NCI-H187 treated with DMSO at 0.1 percent for 48 hours (cell line): ENCODE data around the gene EPB41L4B.

ENCODE experiments used
- DNase-seq: peaks from one replicate; lab custom pipeline; 2025; lab: John Stamatoyannopoulos, UW

Gene EPB41L4B

DNA sequence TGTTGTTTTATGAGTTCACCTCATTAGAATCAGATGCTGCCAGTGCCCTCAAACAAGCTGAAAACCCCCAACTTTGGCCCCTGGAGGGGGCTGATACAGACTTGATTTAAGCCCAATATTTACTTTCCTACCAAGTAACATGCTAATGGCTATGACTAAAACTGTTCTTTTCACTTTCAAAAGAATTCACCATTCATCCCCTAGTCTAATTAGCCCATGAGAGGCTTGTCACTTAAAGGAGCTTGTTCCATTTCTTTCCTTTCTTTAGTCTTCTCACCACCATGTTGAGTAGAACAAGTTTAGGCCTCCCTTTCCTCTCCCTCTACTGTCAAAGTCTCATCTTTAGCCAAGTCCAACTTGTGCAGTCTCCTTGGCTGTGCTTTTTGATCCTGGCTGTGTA is 50.4 kb downstream of the EPB41L4B start:
- DNase-seq: no peak

DNA sequence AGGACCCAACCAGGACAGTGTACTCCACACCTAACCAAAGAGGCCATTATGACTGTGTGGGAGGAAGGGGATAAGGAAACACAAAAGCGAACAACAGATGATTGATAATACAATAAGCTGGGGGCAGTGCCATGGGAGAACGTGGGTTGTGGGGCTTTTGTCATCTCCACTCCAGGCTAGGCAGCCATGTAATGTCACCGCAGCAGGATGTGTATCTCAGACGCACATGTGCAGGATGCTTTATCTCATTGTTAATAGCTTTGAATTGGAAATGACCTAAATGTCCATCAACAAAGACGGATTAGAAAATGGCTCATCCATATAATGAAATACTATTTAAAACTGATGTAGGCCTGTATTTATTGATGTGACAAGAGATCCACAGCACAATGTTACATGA is 51.0 kb downstream of the EPB41L4B start:
- DNase-seq: no peak

DNA sequence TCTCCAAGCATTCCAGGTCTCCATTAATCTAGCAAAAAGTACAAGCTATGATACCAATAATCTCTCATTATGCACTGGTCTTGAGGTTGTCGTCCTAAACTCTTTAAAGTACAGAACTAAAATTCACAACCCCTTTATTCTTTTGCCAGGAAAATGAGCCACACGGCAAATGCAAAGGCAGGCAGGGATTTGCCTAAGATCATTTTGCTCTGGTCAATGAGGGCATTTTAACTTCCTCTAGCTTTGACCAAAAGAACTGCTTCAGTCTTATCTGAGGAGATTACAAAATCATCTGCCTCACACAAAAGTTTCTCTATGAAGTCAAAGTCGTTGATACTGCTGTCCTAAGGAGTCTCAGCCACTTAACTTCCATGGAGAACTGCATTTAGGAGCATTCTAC is 51.8 kb downstream of the EPB41L4B start:
- DNase-seq: no peak

GRCh38 chr9:109267555-109267954 is 53.3 kb downstream of the EPB41L4B start:
- no peak for DNase-seq

- DNase-seq: peak; percentile 33
Observed at GRCh38 chr9:109264877-109265587, 55.8 kb downstream of the EPB41L4B start.

DNA sequence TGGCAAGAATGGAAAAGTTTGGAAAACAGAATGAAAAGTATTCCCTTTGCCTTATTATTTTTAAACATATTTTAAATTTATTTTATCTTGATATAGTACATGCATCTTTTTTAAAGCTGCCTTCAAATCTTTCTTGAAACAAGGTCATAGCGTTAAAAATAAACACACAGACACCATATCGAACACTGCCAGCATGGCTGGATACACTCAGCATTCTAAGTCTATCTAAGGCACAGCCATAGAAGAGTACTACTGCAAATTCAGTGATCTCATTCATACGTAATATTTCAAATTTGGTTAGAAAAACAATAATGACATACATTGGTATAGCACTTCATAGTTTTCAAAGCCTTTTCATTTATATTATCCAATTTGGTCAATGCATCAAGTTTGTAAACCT is 57.5 kb downstream of the EPB41L4B start:
- no peak for DNase-seq

- DNase-seq: peak; percentile 36
Observed at GRCh38 chr9:109258481-109259302, 62.2 kb downstream of the EPB41L4B start.

DNA sequence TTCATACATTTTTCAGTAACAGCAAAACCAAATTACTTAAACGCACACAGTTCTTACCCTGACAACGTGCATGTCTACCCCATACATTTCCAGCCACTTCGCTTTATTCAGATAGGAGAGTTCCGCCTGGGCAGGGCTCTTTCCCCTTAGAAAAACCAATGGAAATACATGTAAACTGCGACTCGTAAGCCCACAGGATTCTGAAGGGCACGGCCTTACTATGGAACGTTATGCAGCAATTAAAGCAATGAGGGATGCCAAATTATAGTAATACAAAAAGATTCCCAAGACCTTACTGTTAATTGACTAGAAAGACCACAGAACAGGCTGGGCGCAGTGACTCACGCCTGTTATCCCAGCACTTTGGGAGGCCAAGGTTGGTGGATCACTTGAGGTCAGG is 64.5 kb downstream of the EPB41L4B start:
- no peak for DNase-seq

- no peak for DNase-seq
Observed at GRCh38 chr9:109255394-109255793, 65.5 kb downstream of the EPB41L4B start.

- DNase-seq: no peak
Observed at GRCh38 chr9:109254317-109254716, 66.5 kb downstream of the EPB41L4B start.

- DNase-seq: no peak
Observed at GRCh38 chr9:109253637-109254284, 67.1 kb downstream of the EPB41L4B start.

- no peak for DNase-seq
Observed at GRCh38 chr9:109253241-109253636, 67.6 kb downstream of the EPB41L4B start.

GRCh38 chr9:109252291-109252690 is 68.6 kb downstream of the EPB41L4B start:
- no peak for DNase-seq

GRCh38 chr9:109251776-109252106 is 69.1 kb downstream of the EPB41L4B start:
- no peak for DNase-seq

DNA sequence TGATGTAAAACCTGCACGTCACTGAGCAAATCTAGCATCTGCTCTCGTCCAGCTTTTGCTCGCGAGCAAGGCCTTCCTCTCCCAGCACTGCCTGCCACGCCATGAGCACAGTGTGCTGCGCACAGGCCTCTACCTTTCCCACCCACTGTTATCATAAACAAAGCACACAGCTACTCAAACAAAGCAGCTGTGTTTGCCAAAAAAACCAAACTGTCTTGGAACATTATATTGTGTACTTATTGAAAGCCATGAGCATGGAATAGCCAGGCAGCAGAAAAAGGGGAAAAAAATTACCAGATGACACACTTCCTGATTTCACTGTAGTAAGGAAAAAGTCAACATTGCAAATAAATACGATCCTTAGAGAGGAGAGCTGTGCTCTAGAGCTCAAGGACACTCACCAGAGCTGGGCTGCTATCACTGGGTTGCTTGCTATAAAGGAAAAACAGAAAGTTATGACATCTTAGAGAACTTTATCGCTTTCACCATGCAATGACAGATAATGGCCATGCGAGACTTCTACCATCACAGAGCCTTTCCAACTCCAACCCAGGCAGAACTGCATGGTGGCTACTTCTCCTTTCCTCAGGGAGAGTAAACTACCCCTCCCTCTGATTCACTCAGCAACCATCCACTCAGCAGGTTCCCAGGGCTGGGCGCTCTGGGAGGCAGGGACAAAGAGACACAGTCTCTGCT is 69.6 kb downstream of the EPB41L4B start:
- DNase-seq: peak; percentile 46

- no peak for DNase-seq
Observed at GRCh38 chr9:109250771-109251079, 70.1 kb downstream of the EPB41L4B start.

- no peak for DNase-seq
Observed at GRCh38 chr9:109250311-109250741, 70.5 kb downstream of the EPB41L4B start.

DNA sequence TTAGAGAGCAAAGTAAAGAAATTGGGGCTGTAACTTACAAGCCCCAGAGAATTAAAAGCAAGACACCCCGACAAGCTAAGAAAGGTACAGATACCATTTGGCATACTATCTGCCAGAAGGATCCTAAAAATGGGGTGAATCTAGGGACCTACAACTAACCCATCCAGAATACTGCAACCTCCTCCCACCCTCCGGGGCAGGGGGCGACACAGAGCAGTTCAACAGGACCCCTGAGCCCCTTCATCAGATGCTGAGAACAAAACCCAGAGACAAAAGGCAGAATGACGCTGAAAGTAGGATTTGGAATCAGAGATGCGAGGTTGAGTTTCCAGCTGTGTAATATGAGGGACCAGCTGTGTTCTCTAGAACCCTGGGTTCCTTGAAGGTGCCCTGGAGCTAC is 71.2 kb downstream of the EPB41L4B start:
- DNase-seq: no peak

DNA sequence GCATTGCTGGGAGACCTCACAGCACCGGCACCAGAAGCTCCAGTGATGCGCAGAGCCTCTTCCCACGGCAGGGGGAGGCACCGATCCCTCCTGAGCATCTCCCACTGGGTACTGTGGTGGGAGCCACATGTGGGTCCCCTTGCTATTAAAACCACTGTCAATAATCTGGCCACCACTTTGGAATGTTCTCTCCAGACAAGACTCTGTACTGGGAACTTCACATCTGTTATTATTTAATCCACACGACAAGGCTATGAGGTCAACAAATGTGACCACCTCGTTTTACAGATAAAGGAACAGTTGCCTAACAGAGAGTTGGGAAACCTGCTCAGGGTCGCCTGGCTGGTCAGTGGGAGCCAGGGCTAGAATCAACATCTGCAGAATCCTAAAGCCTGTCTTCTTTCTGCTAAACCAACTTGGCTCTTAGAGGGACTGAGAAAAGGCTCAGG is 72.7 kb downstream of the EPB41L4B start:
- DNase-seq: no peak

GRCh38 chr9:109247228-109247627 is 73.6 kb downstream of the EPB41L4B start:
- no peak for DNase-seq

- DNase-seq: no peak
Observed at GRCh38 chr9:109246533-109246932, 74.3 kb downstream of the EPB41L4B start.

DNA sequence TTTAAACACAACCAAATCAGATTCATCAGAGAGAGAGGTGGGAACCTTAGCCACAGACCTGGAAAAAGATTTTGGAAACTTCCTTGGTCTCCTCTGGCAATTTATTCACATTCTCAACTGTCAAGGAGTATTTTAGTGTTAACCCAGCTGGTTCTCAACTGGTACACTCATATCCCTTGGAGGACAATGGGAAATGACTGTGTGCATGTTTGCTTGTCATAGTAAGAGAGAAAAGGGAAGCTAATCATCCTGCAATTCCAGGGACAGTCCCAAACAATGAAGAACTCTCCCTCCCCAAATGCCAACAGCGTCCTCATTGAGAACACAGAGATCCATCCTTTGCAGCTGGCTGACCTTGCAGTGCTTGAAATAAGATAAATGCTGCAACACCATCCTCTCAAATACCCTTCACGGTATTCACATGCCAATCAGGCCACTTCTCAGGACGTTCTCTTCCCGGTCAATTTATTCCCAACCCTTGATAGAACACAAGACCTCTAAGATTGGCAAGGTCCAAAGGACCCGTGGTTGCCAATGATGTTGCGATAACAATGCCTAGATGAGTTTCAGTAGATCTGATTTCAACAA is 75.5 kb downstream of the EPB41L4B start:
- DNase-seq: peak; percentile 3
